ENCODE data around the gene OR5M8.

OR5M8 gene

DNA sequence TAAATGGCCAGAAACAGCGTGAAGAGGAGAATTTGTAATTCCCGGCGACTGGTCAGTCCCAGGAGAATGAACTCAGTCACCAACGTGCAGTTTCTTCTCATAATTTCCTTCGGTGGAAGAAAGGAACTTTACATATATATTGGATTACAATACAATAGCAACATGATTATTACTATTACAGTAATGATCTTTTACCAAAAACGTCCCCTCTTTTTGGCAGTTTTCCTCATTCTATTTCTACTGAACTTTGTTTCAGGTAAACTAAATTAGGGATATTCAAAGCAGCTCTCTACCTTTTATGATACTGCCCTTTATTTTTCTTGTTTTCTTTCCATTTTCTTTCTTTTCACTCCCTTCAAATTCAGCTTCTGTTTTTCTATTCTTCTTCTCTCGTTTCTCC, at the start of gene OR5M8:
OR5M8 (minus strand) TSS at position 101 of the 400 bp plus-strand sequence; CDS start at position 101, 0 bp downstream.
- H3K36me3 ChIP-seq (ENCODE audit: insufficient read depth, insufficient read length, low read length) = no peaks in the 10 kb centered on the region
- no peak within 1 kb of the TSS for H3K9ac ChIP-seq (ENCODE audit: insufficient read length, low read depth)
- no peak within 1 kb of the TSS for H3K4me3 ChIP-seq (ENCODE audit: insufficient read length, low read depth)
- no peaks in the 10 kb centered on the region for H3K27me3 ChIP-seq (ENCODE audit: insufficient read depth, insufficient read length)
- no peak for TF ChIP-seq ZNF274 (IDR thresholded peaks at IDR 0.05; ENCODE audit: low read depth, low read length)
- TF ChIP-seq SUZ12 (IDR thresholded peaks at IDR 0.05; ENCODE audit: extremely low read depth, insufficient read depth, insufficient read length) = no peak
- no peak for TF ChIP-seq YY1 (IDR thresholded peaks at IDR 0.05; ENCODE audit: insufficient read depth, insufficient read length)
- no peak for DNase-seq (ENCODE audit: low read depth, low spot score)
- no peaks in the 10 kb centered on the region for H3K4me1 ChIP-seq (ENCODE audit: insufficient read depth, insufficient read length)
- H3K9me3 ChIP-seq (ENCODE audit: insufficient read depth, low read length) = peaks cover 5% of the 10 kb centered on the region; the same call in 1 of the 2 replicates

DNA sequence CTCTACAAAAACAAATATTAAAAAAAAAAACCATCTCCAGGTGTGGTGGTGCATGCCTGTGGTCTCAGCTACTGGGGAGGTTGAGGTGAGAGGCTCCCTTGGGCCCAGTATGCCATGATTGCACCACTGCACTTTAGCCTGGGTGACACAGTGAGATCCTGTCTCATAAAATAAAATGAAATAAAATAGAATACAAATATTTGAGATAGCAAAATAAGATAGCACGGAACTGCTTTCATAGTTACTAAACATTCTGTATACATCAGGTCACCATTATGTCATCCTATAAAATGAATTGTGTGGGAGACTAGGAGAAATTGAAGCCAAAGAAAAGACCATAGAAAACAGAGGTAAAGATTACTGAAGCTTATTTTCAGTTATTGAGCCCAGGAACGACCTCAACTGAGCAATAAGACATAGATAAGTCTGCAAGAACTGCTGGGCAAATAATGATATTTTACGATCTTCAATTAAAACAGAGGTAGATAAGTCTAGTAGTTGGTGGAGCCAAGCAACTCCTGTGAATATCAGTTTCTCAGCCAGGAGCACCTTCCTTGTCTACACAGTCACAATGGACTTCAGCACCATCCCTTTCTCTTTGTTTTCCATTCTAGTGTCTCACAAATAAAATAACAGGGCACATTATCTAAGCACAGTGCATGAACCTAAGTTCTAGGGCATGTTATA, 42.0 kb upstream of the OR5M8 start:
- Histone ChIP-seq H3K4me3 (ENCODE audit: insufficient read length, low read depth) (no peak overlapping the region), H3K4me1 (ENCODE audit: insufficient read depth, insufficient read length) (no peaks in the 10 kb centered on the region), H3K9me3 (ENCODE audit: insufficient read depth, low read length) (no peaks in the 10 kb centered on the region), H3K27me3 (ENCODE audit: insufficient read depth, insufficient read length) (no peaks in the 10 kb centered on the region), H3K36me3 (ENCODE audit: insufficient read depth, insufficient read length, low read length) (no peaks in the 10 kb centered on the region), H3K9ac (ENCODE audit: insufficient read length, low read depth) (no peak overlapping the region)
- no peak for TF ChIP-seq SUZ12 (IDR thresholded peaks at IDR 0.05; ENCODE audit: extremely low read depth, insufficient read depth, insufficient read length)
- no peak for TF ChIP-seq ZNF274 (IDR thresholded peaks at IDR 0.05; ENCODE audit: low read depth, low read length)
- TF ChIP-seq YY1 (IDR thresholded peaks at IDR 0.05; ENCODE audit: insufficient read depth, insufficient read length) = no peak
- DNase-seq (ENCODE audit: low read depth, low spot score) = no peak

DNA sequence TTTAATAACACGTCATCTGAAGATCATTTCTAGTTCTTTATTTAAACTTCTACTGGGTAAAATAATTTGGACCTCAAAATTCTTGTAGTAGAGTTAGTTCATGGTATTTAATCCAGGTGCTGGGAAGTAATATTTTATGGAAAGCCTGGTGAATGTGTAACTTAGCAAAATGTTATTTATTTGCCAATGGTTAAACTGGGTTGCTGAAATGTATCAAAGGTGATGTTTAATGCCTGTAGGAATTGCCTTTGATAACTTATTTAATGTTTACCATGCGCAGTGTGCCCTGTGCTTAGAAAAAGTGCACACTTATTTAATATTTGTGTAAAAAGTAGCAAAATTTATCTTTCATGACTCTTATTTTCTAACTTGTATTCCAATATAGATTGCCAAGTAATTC, 40.7 kb upstream of the OR5M8 start:
- DNase-seq (ENCODE audit: low read depth, low spot score) = no peak
- Histone ChIP-seq H3K9me3 (ENCODE audit: insufficient read depth, low read length) (no peaks in the 10 kb centered on the region), H3K4me1 (ENCODE audit: insufficient read depth, insufficient read length) (no peaks in the 10 kb centered on the region), H3K4me3 (ENCODE audit: insufficient read length, low read depth) (no peak overlapping the region), H3K27me3 (ENCODE audit: insufficient read depth, insufficient read length) (no peaks in the 10 kb centered on the region), H3K9ac (ENCODE audit: insufficient read length, low read depth) (no peak overlapping the region), H3K36me3 (ENCODE audit: insufficient read depth, insufficient read length, low read length) (no peaks in the 10 kb centered on the region)
- TF ChIP-seq YY1 (IDR thresholded peaks at IDR 0.05; ENCODE audit: insufficient read depth, insufficient read length) (no peak), ZNF274 (IDR thresholded peaks at IDR 0.05; ENCODE audit: low read depth, low read length) (no peak), SUZ12 (IDR thresholded peaks at IDR 0.05; ENCODE audit: extremely low read depth, insufficient read depth, insufficient read length) (no peak)

DNA sequence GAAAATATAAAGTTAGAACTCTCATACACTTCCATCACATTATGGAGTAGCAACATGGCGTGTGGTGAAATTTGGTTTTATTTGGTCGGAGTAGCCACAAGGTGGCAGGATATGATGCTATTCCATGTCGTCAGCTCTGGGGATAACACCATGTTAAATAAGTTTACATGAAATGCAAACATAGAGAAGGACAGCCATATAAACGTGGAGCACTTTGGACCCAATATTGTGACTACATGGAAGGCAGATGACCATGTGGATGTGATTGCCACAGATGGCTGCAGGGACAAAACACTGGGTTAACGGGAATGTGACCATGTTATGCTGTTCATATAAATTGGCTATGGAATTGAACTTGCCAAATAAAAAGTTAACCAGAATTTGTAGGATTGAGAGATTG, 30.8 kb upstream of the OR5M8 start:
- Histone ChIP-seq H3K9ac (ENCODE audit: insufficient read length, low read depth) (no peak overlapping the region), H3K4me1 (ENCODE audit: insufficient read depth, insufficient read length) (no peaks in the 10 kb centered on the region), H3K4me3 (ENCODE audit: insufficient read length, low read depth) (no peak overlapping the region), H3K27me3 (ENCODE audit: insufficient read depth, insufficient read length) (no peaks in the 10 kb centered on the region), H3K9me3 (ENCODE audit: insufficient read depth, low read length) (no peaks in the 10 kb centered on the region), H3K36me3 (ENCODE audit: insufficient read depth, insufficient read length, low read length) (no peaks in the 10 kb centered on the region)
- TF ChIP-seq ZNF274 (IDR thresholded peaks at IDR 0.05; ENCODE audit: low read depth, low read length) (no peak), YY1 (IDR thresholded peaks at IDR 0.05; ENCODE audit: insufficient read depth, insufficient read length) (no peak), SUZ12 (IDR thresholded peaks at IDR 0.05; ENCODE audit: extremely low read depth, insufficient read depth, insufficient read length) (no peak)
- DNase-seq (ENCODE audit: low read depth, low spot score) = peak; percentile 6

DNA sequence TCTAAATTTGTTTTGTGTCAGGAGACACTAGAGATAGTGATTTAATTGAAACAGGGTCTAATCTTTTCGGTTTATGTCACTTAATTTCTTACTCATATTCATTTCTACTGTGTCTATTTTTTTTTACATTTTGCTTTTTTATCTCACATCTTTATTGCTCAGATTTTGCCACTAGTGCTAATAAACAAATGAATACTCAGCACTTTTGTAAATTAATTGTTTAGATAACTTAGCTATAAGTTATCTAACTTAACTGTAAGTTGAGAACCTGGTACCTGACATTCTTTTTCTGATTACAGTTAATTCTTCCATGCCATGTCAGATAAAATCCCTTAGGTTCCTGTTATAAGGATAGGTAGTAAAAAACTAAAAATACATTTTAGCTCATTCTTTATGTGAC, 22.1 kb upstream of the OR5M8 start:
- no peak overlapping the region for H3K9ac ChIP-seq (ENCODE audit: insufficient read length, low read depth)
- TF ChIP-seq ZNF274 (IDR thresholded peaks at IDR 0.05; ENCODE audit: low read depth, low read length) (no peak), SUZ12 (IDR thresholded peaks at IDR 0.05; ENCODE audit: extremely low read depth, insufficient read depth, insufficient read length) (no peak), YY1 (IDR thresholded peaks at IDR 0.05; ENCODE audit: insufficient read depth, insufficient read length) (no peak)
- DNase-seq (ENCODE audit: low read depth, low spot score) = no peak

DNA sequence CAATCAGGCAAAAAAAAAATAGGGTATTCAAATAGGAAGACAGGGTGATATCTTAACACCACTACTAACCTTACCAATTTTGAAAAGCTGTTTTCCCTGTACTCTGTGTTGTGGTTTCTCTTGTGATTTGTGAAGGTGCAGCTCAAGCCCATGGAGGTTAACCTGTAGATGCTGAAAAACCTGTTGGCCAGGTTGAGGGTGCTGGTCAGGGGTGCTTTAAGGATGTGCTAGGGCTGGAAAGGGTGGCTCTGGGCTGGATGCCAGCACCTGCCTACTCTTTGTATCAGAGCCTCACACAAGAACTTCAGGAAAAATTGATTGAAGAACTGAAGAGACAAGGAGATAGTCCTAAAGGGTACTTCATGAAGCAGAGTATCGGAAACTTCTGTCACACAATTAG, 18.3 kb upstream of the OR5M8 start:
- H3K27me3 ChIP-seq (ENCODE audit: insufficient read depth, insufficient read length) = no peaks in the 10 kb centered on the region
- H3K9ac ChIP-seq (ENCODE audit: insufficient read length, low read depth) = no peak overlapping the region
- no peaks in the 10 kb centered on the region for H3K36me3 ChIP-seq (ENCODE audit: insufficient read depth, insufficient read length, low read length)
- H3K4me1 ChIP-seq (ENCODE audit: insufficient read depth, insufficient read length) = no peaks in the 10 kb centered on the region
- TF ChIP-seq SUZ12 (IDR thresholded peaks at IDR 0.05; ENCODE audit: extremely low read depth, insufficient read depth, insufficient read length) = no peak
- TF ChIP-seq ZNF274 (IDR thresholded peaks at IDR 0.05; ENCODE audit: low read depth, low read length) = no peak
- TF ChIP-seq YY1 (IDR thresholded peaks at IDR 0.05; ENCODE audit: insufficient read depth, insufficient read length) = no peak
- no peaks in the 10 kb centered on the region for H3K9me3 ChIP-seq (ENCODE audit: insufficient read depth, low read length)
- H3K4me3 ChIP-seq (ENCODE audit: insufficient read length, low read depth) = no peak overlapping the region
- DNase-seq (ENCODE audit: low read depth, low spot score) = no peak

More for the DNA sequence above, 22.1 kb upstream of the OR5M8 start:
- Histone ChIP-seq H3K27me3 (ENCODE audit: insufficient read depth, insufficient read length) (no peaks in the 10 kb centered on the region), H3K9me3 (ENCODE audit: insufficient read depth, low read length) (no peaks in the 10 kb centered on the region), H3K4me3 (ENCODE audit: insufficient read length, low read depth) (no peak overlapping the region), H3K4me1 (ENCODE audit: insufficient read depth, insufficient read length) (no peaks in the 10 kb centered on the region), H3K36me3 (ENCODE audit: insufficient read depth, insufficient read length, low read length) (no peaks in the 10 kb centered on the region)

DNA sequence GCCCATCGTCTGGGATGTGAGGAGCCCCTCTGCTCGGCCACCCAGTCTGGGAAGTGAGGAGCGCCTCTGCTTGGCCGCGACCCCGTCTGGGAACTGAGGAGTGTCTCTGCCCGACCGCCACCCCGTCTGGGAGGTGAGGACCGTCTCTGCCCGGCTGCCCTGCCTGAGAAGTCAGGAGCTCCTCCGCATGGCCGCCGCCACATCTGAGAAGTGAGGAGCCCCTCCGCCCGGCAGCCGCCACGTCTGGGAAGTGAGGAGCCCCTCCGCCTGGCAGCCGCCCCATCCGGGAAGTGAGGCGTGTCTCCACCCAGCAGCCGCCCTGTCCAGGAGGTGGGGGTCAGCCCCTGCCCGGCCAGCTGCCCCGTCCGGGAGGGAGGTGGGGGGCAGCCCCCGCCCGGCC, 5.8 kb upstream of the OR5M8 start:
- H3K4me1 ChIP-seq (ENCODE audit: insufficient read depth, insufficient read length) = no peaks in the 10 kb centered on the region
- no peaks in the 10 kb centered on the region for H3K27me3 ChIP-seq (ENCODE audit: insufficient read depth, insufficient read length)
- H3K9ac ChIP-seq (ENCODE audit: insufficient read length, low read depth) = no peak overlapping the region
- no peak for TF ChIP-seq SUZ12 (IDR thresholded peaks at IDR 0.05; ENCODE audit: extremely low read depth, insufficient read depth, insufficient read length)
- TF ChIP-seq ZNF274 (IDR thresholded peaks at IDR 0.05; ENCODE audit: low read depth, low read length) = no peak
- no peak for TF ChIP-seq YY1 (IDR thresholded peaks at IDR 0.05; ENCODE audit: insufficient read depth, insufficient read length)
- H3K9me3 ChIP-seq (ENCODE audit: insufficient read depth, low read length) = peaks cover 11% of the 10 kb centered on the region; the same call in 1 of the 2 replicates
- no peaks in the 10 kb centered on the region for H3K36me3 ChIP-seq (ENCODE audit: insufficient read depth, insufficient read length, low read length)
- no peak for DNase-seq (ENCODE audit: low read depth, low spot score)
- no peak overlapping the region for H3K4me3 ChIP-seq (ENCODE audit: insufficient read length, low read depth)

Measured in NT2/D1 (cell line).